Measurements from ENCODE around the gene CLUH.
"Not testable (repeated sequence)": the region's sequence is repeated elsewhere in the genome, so short reads cannot be mapped to it uniquely, and the experiment has no call there.

Gene CLUH

GRCh38 chr17:2703181-2703580 lies 8.4 kb downstream of the CLUH start:
- no peak overlapping the region for H3K9ac ChIP-seq
- H3K4me2 ChIP-seq, result no peak overlapping the region
- H3K27ac ChIP-seq, result no peak overlapping the region
- peaks cover 35% of the 10 kb centered on the region for H3K4me1 ChIP-seq
- no peaks in the 10 kb centered on the region for H3K27me3 ChIP-seq
- H3K36me3 ChIP-seq, result peaks cover 96% of the 10 kb centered on the region
- TF ChIP-seq Cebpa-rat (IDR thresholded peaks at IDR 0.05), result no peak
- peaks cover 95% of the 10 kb centered on the region for H4K20me1 ChIP-seq
- H3K9me3 ChIP-seq, result no peaks in the 10 kb centered on the region
- H3K4me3 ChIP-seq, result no peak overlapping the region

GRCh38 chr17:2701996-2702741 lies 9.4 kb downstream of the CLUH start:
- no peak overlapping the region for H3K27ac ChIP-seq
- no peak overlapping the region for H3K4me3 ChIP-seq
- H3K36me3 ChIP-seq, result peaks cover 98% of the 10 kb centered on the region
- H3K27me3 ChIP-seq, result no peaks in the 10 kb centered on the region
- H3K4me1 ChIP-seq, result peaks cover 25% of the 10 kb centered on the region
- TF ChIP-seq Cebpa-rat (IDR thresholded peaks at IDR 0.05), result no peak
- H3K4me2 ChIP-seq, result no peak overlapping the region
- H3K9me3 ChIP-seq, result no peaks in the 10 kb centered on the region
- H3K9ac ChIP-seq, result no peak overlapping the region
- H4K20me1 ChIP-seq, result peaks cover 95% of the 10 kb centered on the region

DNA sequence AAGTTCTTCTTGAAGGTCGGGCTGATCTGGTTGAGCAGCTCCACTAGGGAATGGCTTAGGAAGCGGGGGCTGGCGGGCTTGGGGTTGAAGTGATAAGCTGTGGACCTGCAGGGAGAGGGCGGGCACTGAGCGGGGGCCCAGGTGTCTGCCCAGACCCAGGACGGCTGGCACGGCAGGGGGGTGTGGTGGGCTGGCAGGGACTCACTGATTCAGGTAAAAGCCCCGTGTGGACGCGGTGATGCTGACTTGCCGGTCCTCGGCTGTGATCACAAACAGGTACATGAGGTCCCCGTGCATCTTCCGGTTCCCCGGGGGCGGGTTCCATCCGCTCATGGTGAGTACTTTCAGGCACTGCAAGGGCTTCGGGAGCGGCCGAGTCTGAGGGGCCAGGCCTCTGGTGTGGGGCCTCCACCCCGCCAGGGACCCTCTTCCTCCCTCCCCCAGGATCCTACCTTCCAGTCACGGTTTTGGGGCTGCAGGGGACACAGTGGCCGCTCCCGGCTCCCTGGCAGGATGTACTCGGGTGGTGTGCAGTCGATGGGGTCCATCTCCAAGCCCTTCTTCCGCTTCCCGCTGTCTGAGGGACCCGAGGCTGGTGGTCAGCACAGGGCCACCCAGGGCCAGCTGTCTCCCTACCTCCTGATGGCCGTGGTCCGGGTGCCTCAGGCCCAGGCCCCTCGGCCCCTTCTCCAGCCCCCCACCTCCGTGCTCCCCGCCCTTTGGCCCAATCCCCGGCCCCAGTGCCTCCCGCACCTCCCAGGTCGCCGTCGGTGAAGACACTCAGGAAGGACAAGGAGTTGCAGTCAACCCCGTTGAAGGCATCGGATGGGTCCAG lies 10.2 kb downstream of the CLUH start:
- no peak overlapping the region for H3K4me2 ChIP-seq
- H3K27ac ChIP-seq, result no peak overlapping the region
- no peak for TF ChIP-seq Cebpa-rat (IDR thresholded peaks at IDR 0.05)
- H3K9me3 ChIP-seq, result no peaks in the 10 kb centered on the region
- H4K20me1 ChIP-seq, result peaks cover 94% of the 10 kb centered on the region
- no peak overlapping the region for H3K9ac ChIP-seq
- no peaks in the 10 kb centered on the region for H3K27me3 ChIP-seq
- peaks cover 98% of the 10 kb centered on the region for H3K36me3 ChIP-seq
- no peak overlapping the region for H3K4me3 ChIP-seq
- H3K4me1 ChIP-seq, result peaks cover 19% of the 10 kb centered on the region

DNA sequence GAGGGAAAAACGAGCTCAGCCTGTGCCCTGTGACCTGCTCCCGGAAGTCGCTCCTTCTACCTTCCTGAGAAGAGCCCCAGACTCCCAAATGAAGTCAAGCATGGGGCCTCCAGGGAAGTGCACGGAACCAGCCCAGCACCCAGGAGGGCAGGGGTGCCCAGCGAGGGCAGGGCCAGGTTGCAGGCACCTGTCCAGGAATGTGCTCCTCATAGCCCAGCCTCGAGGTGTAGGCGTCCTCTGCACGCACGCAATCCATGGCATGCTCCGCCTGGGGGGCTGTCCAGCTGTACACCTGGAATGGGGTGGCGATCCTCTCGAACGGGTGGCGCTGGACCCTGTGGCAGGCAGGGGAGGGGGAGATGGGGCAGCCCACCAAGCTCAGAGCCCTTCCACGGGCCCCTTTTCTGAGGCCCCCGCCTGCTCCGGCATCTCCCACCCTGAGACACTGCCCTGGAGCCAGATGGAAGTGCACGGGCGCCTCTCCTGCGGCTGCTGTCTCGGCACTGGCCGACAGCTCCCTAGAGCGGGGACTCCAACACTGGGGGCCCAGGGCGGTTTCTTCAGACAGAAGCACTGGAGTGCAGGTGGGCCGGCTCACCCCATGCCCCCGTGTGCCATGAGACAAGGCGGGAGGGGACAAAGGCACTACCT lies 10.9 kb downstream of the CLUH start:
- peaks cover 98% of the 10 kb centered on the region for H3K36me3 ChIP-seq
- H3K27ac ChIP-seq, result no peak overlapping the region
- no peak overlapping the region for H3K9ac ChIP-seq
- no peak for TF ChIP-seq Cebpa-rat (IDR thresholded peaks at IDR 0.05)
- H3K4me3 ChIP-seq, result no peak overlapping the region
- no peak overlapping the region for H3K4me2 ChIP-seq
- no peaks in the 10 kb centered on the region for H3K9me3 ChIP-seq
- H3K27me3 ChIP-seq, result no peaks in the 10 kb centered on the region
- H3K4me1 ChIP-seq, result peaks cover 12% of the 10 kb centered on the region
- H4K20me1 ChIP-seq, result peaks cover 94% of the 10 kb centered on the region

DNA sequence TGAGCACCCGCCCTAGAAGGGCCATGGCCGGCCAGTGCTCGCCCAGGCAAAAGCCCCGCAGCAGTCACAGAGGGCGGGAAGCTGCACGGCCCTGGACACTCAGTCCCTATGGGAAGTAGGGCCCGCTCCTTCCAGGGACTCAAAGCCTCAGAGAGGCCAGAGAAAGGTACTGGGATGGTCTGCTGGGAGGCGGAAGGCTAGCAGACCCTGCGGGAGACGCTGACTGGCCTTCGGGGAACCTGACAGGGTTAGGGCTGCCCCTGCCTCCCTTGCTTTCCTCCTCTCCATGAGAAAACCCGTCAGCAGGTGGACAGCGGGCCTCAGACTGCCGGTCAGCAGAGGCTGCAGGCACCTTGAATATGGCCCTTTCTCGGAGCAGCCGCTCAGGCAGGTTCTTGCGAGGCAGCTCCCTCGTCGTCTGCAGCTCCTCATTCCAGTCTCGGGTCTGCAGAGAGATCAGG lies 11.5 kb downstream of the CLUH start:
- Histone ChIP-seq H4K20me1 (peaks cover 94% of the 10 kb centered on the region), H3K36me3 (peaks cover 99% of the 10 kb centered on the region), H3K4me2 (no peak overlapping the region), H3K4me3 (no peak overlapping the region), H3K27me3 (no peaks in the 10 kb centered on the region), H3K9ac (no peak overlapping the region), H3K4me1 (peaks cover 8% of the 10 kb centered on the region), H3K9me3 (no peaks in the 10 kb centered on the region), H3K27ac (no peak overlapping the region)
- no peak for TF ChIP-seq Cebpa-rat (IDR thresholded peaks at IDR 0.05)

DNA sequence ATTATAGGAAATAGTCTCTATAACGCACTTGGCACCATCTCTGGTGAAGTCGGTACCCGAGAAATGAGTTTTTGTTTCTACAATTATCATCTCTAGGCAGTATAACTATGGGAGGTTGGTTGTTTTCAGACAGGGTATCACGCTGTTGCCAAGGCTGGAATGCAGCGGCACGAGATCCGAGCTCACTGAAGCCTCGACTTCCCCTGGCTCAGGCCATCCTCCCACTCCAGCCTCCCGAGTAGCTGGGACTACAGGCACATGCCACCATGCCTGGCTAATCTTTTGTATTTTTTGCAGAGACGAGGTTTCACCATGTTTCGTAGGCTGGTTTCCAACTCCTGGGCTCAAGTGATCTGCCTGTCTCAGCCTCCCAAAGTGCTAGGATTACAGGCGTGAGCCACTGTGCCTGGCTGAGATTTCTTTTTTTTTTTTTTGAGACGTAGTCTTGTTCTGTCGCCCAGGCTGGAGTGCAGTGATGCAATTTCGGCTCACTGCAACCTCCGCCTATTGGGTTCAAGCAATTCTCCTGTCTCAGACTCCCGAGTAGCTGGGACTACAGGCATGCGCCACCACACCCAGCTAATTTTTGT lies 12.3 kb downstream of the CLUH start:
- not testable (repeated sequence) for H3K4me3 ChIP-seq, H3K4me1 ChIP-seq, H3K4me2 ChIP-seq, H3K9me3 ChIP-seq, H3K9ac ChIP-seq, H3K27ac ChIP-seq, H3K27me3 ChIP-seq
- H3K36me3 ChIP-seq, result peaks cover 98% of the 10 kb centered on the region
- peaks cover 90% of the 10 kb centered on the region for H4K20me1 ChIP-seq

GRCh38 chr17:2697611-2698162 lies 13.9 kb downstream of the CLUH start:
- peaks cover 98% of the 10 kb centered on the region for H3K36me3 ChIP-seq
- no peak overlapping the region for H3K4me2 ChIP-seq

GRCh38 chr17:2695961-2696760 lies 15.4 kb downstream of the CLUH start:
- Histone ChIP-seq H3K9me3 (no peaks in the 10 kb centered on the region), H3K27ac (no peak overlapping the region), H3K4me3 (no peak overlapping the region), H3K9ac (no peak overlapping the region), H3K27me3 (no peaks in the 10 kb centered on the region), H3K4me2 (no peak overlapping the region), H3K4me1 (peaks cover 29% of the 10 kb centered on the region), H3K36me3 (peaks cover 96% of the 10 kb centered on the region), H4K20me1 (peaks cover 88% of the 10 kb centered on the region)
- TF ChIP-seq Cebpa-rat (IDR thresholded peaks at IDR 0.05), result no peak

More at GRCh38 chr17:2697611-2698162, 13.9 kb downstream of the CLUH start:
- Histone ChIP-seq H4K20me1 (peaks cover 90% of the 10 kb centered on the region), H3K9ac (no peak overlapping the region), H3K9me3 (no peaks in the 10 kb centered on the region), H3K4me1 (peaks cover 22% of the 10 kb centered on the region), H3K4me3 (no peak overlapping the region), H3K27ac (no peak overlapping the region), H3K27me3 (no peaks in the 10 kb centered on the region)
- no peak for TF ChIP-seq Cebpa-rat (IDR thresholded peaks at IDR 0.05)

All from BLaER1 (cell line).